GM12864 (cell line): ENCODE data around the gene MLPH.

Source experiments
- DNase-seq: peaks from one replicate; pipeline ENCODE4 v3.0.0-alpha.2; 2011; ENCODE audit warnings: low read depth
- H3K4me3 ChIP-seq: 2 replicates; pipeline ENCODE4 v1.5.1; 2011; ENCODE audit warnings: mild to moderate bottlenecking, low read depth, low read length, control low read depth
- CTCF ChIP-seq: IDR thresholded peaks from 2 replicates; pipeline ENCODE4 v1.5.1; 2011; ENCODE audit warnings: low read depth, mild to moderate bottlenecking, moderate library complexity, low read length, control low read depth, inconsistent platforms; ENCODE audit errors: missing control alignments

The MLPH gene

GRCh38 chr2:237568121-237568660 lies 81.1 kb downstream of the MLPH start:
- TF ChIP-seq CTCF: no peak
- no peak overlapping the region for H3K4me3 ChIP-seq
- no peak for DNase-seq

GRCh38 chr2:237569041-237569440 lies 82.0 kb downstream of the MLPH start:
- no peak for TF ChIP-seq CTCF
- H3K4me3 ChIP-seq: no peak overlapping the region
- DNase-seq: no peak

- no peak for DNase-seq
- no peak overlapping the region for H3K4me3 ChIP-seq
- TF ChIP-seq CTCF: no peak
Observed at GRCh38 chr2:237569896-237570295, 82.8 kb downstream of the MLPH start.

GRCh38 chr2:237570776-237571335 lies 83.8 kb downstream of the MLPH start:
- TF ChIP-seq CTCF: no peak
- no peak overlapping the region for H3K4me3 ChIP-seq
- DNase-seq: no peak

- no peak overlapping the region for H3K4me3 ChIP-seq
- DNase-seq: no peak
- no peak for TF ChIP-seq CTCF
Observed at GRCh38 chr2:237571551-237571950, 84.5 kb downstream of the MLPH start.

- H3K4me3 ChIP-seq: no peak overlapping the region
- peak; percentile 94 for TF ChIP-seq CTCF
- DNase-seq: peak; percentile 55
Observed at GRCh38 chr2:237572021-237572741, 85.1 kb downstream of the MLPH start.

- no peak for DNase-seq
- H3K4me3 ChIP-seq: no peak overlapping the region
- no peak for TF ChIP-seq CTCF
Observed at GRCh38 chr2:237572742-237573101, 85.7 kb downstream of the MLPH start.
